Fibroblast of lung (primary cell): ENCODE measurements around the gene CAMK1G. TPM values are rescaled to one million over a fixed set of nuclear protein-coding genes. Genes with fewer than 3 reads are reported as not detected.

Experiments
- DNase-seq, 2 donors: peaks; one replicate each; pipeline versions ENCODE4 v3.0.0 to v3.0.0-alpha.2; 2010; ENCODE audit warnings: low read depth in 2 of 2
- H2AFZ ChIP-seq: 2 replicates; pipeline ENCODE4 v1.5.1; 2012; ENCODE audit warnings: low read length, control low read depth, inconsistent platforms
- H3K27ac ChIP-seq: 2 replicates; pipeline ENCODE4 v1.5.1; 2011; ENCODE audit warnings: low read length, control low read depth; ENCODE audit not compliant: insufficient read depth
- H3K27me3 ChIP-seq: 2 replicates; pipeline ENCODE4 v1.5.1; 2011; ENCODE audit warnings: mild to moderate bottlenecking, low read length; ENCODE audit not compliant: control insufficient read depth, insufficient read depth
- H3K36me3 ChIP-seq: 2 replicates; pipeline ENCODE4 v1.5.1; 2011; ENCODE audit warnings: low read length; ENCODE audit not compliant: control insufficient read depth, insufficient read depth
- H3K4me1 ChIP-seq: 2 replicates; pipeline ENCODE4 v1.5.1; 2011; ENCODE audit warnings: low read length; ENCODE audit not compliant: control insufficient read depth, insufficient read depth; ENCODE audit errors: extremely low read depth
- H3K4me2 ChIP-seq: 2 replicates; pipeline ENCODE4 v1.5.1; 2011; ENCODE audit warnings: low read length, control low read depth; ENCODE audit not compliant: insufficient read depth; ENCODE audit errors: extremely low read depth
- H3K4me3 ChIP-seq, 4 experiments: fragments of 200-600 bp in 1 of 4; sonication (generic) in 1 of 4; replicated peaks in 1 of 4; 2 replicates each; pipeline ENCODE4 v1.5.1; 2011 to 2016; ENCODE audit warnings: low read length in 4 of 4, low read depth in 3 of 4, mild to moderate bottlenecking in 3 of 4, control low read depth in 2 of 4, inconsistent platforms in 1 of 4, mixed read lengths in 1 of 4; ENCODE audit not compliant: insufficient read depth in 1 of 4; ENCODE audit errors: control extremely low read depth in 1 of 4
- H3K79me2 ChIP-seq: 2 replicates; pipeline ENCODE4 v1.5.1; 2012; ENCODE audit warnings: mild to moderate bottlenecking, low read length, inconsistent platforms; ENCODE audit not compliant: control insufficient read depth, insufficient read depth
- H3K9ac ChIP-seq: 2 replicates; pipeline ENCODE4 v1.5.1; 2011; ENCODE audit warnings: mild to moderate bottlenecking, low read length, control low read depth; ENCODE audit not compliant: insufficient read depth
- H3K9me3 ChIP-seq: 2 replicates; pipeline ENCODE4 v1.5.1; 2012; ENCODE audit warnings: low read depth, low read length; ENCODE audit not compliant: control insufficient read depth, insufficient read depth
- H4K20me1 ChIP-seq: 2 replicates; pipeline ENCODE4 v1.5.1; 2011; ENCODE audit warnings: low read length; ENCODE audit not compliant: control insufficient read depth, insufficient read depth; ENCODE audit errors: extremely low read depth
- EZH2 ChIP-seq: IDR thresholded peaks from 2 replicates; pipeline ENCODE4 v1.5.1; 2012; ENCODE audit warnings: low read length, control low read depth, mild to moderate bottlenecking; ENCODE audit errors: missing control alignments
- polyA plus RNA-seq, 2 donors: library from polyadenylated mRNA; depleted of rRNA in 1 of 2; stranded (reverse) in 1 of 2; unstranded in 1 of 2; fragments of >200 nt; gene quantifications; 2 replicates each; pipeline ENCODE4 v1.2.1, GENCODE V29; 2011 to 2012; ENCODE audit warnings: missing spikeins in 1 of 2
- total RNA-seq: library from RNA; depleted of rRNA; stranded (reverse); fragments of >200 nt; gene quantifications from 2 replicates; pipeline ENCODE4 v1.2.1, GENCODE V29; 2014
- TF ChIP-seq, protein P1 (sequence below), 2 donors: IDR thresholded peaks in 1 of 2; conservative IDR thresholded peaks in 1 of 2; 1 replicate in 1 of 2; 2 replicates in 1 of 2; pipeline ENCODE4 v1.5.1; 2011 to 2012; ENCODE audit warnings: low read length in 2 of 2, control low read depth in 1 of 2, inconsistent platforms in 1 of 2, low read depth in 1 of 2, mild to moderate bottlenecking in 1 of 2

The CAMK1G gene
- total and polyA plus RNA-seq, 2 donors (not counting 1 experiment from before 2014, with no cell fraction given), result 0.96 to 1.7 TPM

DNA sequence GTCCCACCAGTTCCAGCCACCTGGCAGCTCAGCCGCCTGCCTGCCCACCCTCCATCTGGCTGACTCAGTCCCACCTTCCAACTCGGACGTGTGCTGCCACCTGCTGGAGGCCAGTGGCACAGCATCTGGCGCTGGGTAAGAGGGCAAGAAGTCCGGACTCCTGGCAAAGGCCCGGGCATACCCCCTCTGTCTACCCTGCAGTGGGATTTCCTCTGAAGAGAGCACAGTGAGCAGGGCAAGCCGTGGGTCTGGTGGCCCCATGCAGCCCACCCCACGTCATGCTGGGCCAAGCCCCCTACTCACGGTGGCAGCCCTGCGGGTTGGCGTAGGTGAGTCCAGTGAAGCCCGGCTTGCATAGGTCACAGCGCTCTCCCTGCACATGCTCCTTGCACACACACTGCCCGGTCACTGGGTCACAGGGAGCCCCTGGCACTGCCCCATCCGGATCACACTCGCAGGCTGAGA, 44.2 kb downstream of the CAMK1G start:
- H3K27ac ChIP-seq, result no peak overlapping the region
- no peak overlapping the region for H2AFZ ChIP-seq
- DNase-seq, result peak; percentile 61 to 70
- no peak overlapping the region for H3K4me3 ChIP-seq
- H3K79me2 ChIP-seq, result no peaks in the 10 kb centered on the region
- no peaks in the 10 kb centered on the region for H3K4me1 ChIP-seq
- H3K9ac ChIP-seq, result no peak overlapping the region
- H3K36me3 ChIP-seq, result no peaks in the 10 kb centered on the region
- H3K27me3 ChIP-seq, result no peaks in the 10 kb centered on the region
- H3K4me2 ChIP-seq, result no peak overlapping the region
- H4K20me1 ChIP-seq, result no peaks in the 10 kb centered on the region
- no peak for TF ChIP-seq EZH2
- TF ChIP-seq, protein P1, sequence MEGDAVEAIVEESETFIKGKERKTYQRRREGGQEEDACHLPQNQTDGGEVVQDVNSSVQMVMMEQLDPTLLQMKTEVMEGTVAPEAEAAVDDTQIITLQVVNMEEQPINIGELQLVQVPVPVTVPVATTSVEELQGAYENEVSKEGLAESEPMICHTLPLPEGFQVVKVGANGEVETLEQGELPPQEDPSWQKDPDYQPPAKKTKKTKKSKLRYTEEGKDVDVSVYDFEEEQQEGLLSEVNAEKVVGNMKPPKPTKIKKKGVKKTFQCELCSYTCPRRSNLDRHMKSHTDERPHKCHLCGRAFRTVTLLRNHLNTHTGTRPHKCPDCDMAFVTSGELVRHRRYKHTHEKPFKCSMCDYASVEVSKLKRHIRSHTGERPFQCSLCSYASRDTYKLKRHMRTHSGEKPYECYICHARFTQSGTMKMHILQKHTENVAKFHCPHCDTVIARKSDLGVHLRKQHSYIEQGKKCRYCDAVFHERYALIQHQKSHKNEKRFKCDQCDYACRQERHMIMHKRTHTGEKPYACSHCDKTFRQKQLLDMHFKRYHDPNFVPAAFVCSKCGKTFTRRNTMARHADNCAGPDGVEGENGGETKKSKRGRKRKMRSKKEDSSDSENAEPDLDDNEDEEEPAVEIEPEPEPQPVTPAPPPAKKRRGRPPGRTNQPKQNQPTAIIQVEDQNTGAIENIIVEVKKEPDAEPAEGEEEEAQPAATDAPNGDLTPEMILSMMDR (conservative IDR thresholded peaks at IDR 0.05 in 1 of 2, IDR thresholded peaks at IDR 0.05 in 1 of 2; ENCODE audit: low read depth in 1 of 2, low read length in 2 of 2), result peak; percentile 94 to 98
- no peaks in the 10 kb centered on the region for H3K9me3 ChIP-seq

DNA sequence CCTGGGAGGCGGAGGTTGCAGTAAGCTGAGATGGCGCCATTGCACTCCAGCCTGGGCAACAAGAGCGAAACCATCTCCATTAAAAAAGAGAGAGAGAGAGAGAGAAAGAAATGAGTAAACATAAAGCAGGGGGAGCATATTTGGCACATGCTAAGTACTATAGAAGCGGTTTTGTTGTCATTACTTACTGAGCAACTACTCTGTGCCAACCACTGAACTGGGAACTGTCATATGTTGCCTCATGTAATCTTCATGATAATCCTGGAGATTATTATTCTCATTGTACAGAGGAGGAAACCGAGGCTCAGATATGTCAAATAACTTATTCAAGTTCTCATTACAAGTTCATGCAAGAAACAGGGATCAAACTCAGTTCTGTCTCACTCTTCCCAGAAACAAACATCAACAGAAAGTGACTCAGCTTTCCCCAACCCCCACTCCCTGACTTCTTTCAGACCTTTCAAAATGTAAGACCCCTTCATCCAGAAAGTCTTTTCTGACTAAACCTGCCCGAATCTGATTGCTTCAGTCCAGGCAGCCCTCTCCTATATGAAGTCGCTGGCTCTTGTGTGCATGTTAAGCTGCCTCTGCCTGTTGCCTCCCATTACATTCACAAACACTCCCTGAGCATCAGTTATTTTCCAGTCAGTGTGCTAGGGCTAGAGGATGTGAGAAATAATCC, 45.2 kb downstream of the CAMK1G start:
- DNase-seq, result no peak
- H4K20me1 ChIP-seq, result no peaks in the 10 kb centered on the region

DNA sequence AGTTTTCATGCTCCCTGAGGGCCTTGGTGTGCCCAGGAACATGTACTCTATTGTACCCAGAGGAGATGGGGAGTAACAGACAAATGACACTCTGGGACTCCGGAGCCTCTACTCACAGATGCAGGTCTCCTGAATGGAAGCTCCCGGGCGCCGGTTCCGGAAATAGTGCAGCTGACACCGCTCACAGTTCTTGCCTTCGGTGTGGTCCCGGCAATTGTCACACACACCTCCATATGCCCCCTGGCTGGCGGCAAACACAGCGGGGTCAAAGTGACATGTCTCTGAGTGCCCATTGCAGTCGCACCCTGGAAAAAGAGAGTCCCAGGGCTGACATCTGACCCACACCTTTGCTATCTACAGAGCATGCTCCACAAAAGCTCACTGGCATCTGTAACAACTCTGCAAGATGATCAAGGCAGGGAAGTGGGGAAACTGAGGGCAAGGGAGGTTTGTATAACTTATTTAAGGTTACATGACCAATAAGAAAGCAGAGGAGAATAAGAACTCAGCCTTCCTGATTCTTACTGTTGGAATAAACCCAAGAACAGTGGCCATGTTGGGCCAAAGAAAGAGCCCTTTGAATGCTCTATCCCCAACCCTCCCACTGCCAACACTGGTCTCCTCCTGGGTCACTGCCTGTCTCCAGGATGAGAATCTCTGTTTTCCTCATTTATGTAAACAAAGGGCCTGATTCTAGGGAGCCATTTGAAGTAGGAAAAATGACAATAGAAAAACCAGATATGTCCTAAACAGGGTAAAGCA, 46.3 kb downstream of the CAMK1G start:
- H3K4me2 ChIP-seq, result no peak overlapping the region
- no peaks in the 10 kb centered on the region for H4K20me1 ChIP-seq
- no peaks in the 10 kb centered on the region for H3K79me2 ChIP-seq
- H3K27ac ChIP-seq, result no peak overlapping the region
- DNase-seq, result no peak
- TF ChIP-seq EZH2, result no peak
- TF ChIP-seq, protein P1 (conservative IDR thresholded peaks at IDR 0.05 in 1 of 2, IDR thresholded peaks at IDR 0.05 in 1 of 2; ENCODE audit: low read depth in 1 of 2, low read length in 2 of 2), result no peak
- H3K9ac ChIP-seq, result no peak overlapping the region
- H3K4me3 ChIP-seq, result no peak overlapping the region
- H2AFZ ChIP-seq, result no peak overlapping the region
- H3K36me3 ChIP-seq, result no peaks in the 10 kb centered on the region
- H3K27me3 ChIP-seq, result no peaks in the 10 kb centered on the region
- no peaks in the 10 kb centered on the region for H3K4me1 ChIP-seq
- no peaks in the 10 kb centered on the region for H3K9me3 ChIP-seq

More for the DNA sequence above, 45.2 kb downstream of the CAMK1G start:
- TF ChIP-seq, protein P1 (conservative IDR thresholded peaks at IDR 0.05 in 1 of 2, IDR thresholded peaks at IDR 0.05 in 1 of 2; ENCODE audit: low read depth in 1 of 2, low read length in 2 of 2), result no peak
- TF ChIP-seq EZH2, result no peak
- H3K36me3 ChIP-seq, result no peaks in the 10 kb centered on the region
- H3K4me2 ChIP-seq, result no peak overlapping the region
- H3K27me3 ChIP-seq, result no peaks in the 10 kb centered on the region
- no peak overlapping the region for H3K4me3 ChIP-seq
- no peaks in the 10 kb centered on the region for H3K4me1 ChIP-seq
- no peaks in the 10 kb centered on the region for H3K79me2 ChIP-seq
- no peaks in the 10 kb centered on the region for H3K9me3 ChIP-seq
- H3K9ac ChIP-seq, result no peak overlapping the region
- H3K27ac ChIP-seq, result no peak overlapping the region
- no peak overlapping the region for H2AFZ ChIP-seq
